ENCODE measurements around the gene CTAG1A.
"Not testable (repeated sequence)": the region's sequence is repeated elsewhere in the genome, so short reads cannot be mapped to it uniquely, and the experiment has no call there.

Gene CTAG1A

GRCh38 chrX:154596290-154596929, 11.5 kb downstream of the CTAG1A start:
- H3K4me1 ChIP-seq (ENCODE audit: insufficient read depth, low read length) = peaks cover 6% of the 10 kb centered on the region
- H3K9ac ChIP-seq (ENCODE audit: low read depth, low read length) = no peak overlapping the region
- peaks cover 10% of the 10 kb centered on the region for H3K9me3 ChIP-seq (ENCODE audit: control insufficient read depth, insufficient read depth, low read length)
- no peaks in the 10 kb centered on the region for H3K36me3 ChIP-seq (ENCODE audit: insufficient read depth, low read length)

- peaks cover 10% of the 10 kb centered on the region for H3K9me3 ChIP-seq (ENCODE audit: control insufficient read depth, insufficient read depth, low read length)
- no peak overlapping the region for H3K9ac ChIP-seq (ENCODE audit: low read depth, low read length)
- H3K36me3 ChIP-seq (ENCODE audit: insufficient read depth, low read length) = no peaks in the 10 kb centered on the region
- peaks cover 6% of the 10 kb centered on the region for H3K4me1 ChIP-seq (ENCODE audit: insufficient read depth, low read length)
These were observed 12.3 kb downstream of the CTAG1A start for GRCh38 chrX:154597221-154597620.

- Histone ChIP-seq H3K9me3 (ENCODE audit: control insufficient read depth, insufficient read depth, low read length) (peaks cover 10% of the 10 kb centered on the region), H3K9ac (ENCODE audit: low read depth, low read length) (no peak overlapping the region), H3K4me1 (ENCODE audit: insufficient read depth, low read length) (peaks cover 7% of the 10 kb centered on the region), H3K36me3 (ENCODE audit: insufficient read depth, low read length) (no peaks in the 10 kb centered on the region)
These were observed 13.7 kb downstream of the CTAG1A start for GRCh38 chrX:154598656-154599055.

- Histone ChIP-seq H3K36me3 (ENCODE audit: insufficient read depth, low read length) (no peaks in the 10 kb centered on the region), H3K9me3 (ENCODE audit: control insufficient read depth, insufficient read depth, low read length) (peaks cover 10% of the 10 kb centered on the region), H3K9ac (ENCODE audit: low read depth, low read length) (no peak overlapping the region), H3K4me1 (ENCODE audit: insufficient read depth, low read length) (peaks cover 16% of the 10 kb centered on the region)
These were observed 14.6 kb downstream of the CTAG1A start for GRCh38 chrX:154599531-154599930.

- no peaks in the 10 kb centered on the region for H3K36me3 ChIP-seq (ENCODE audit: insufficient read depth, low read length)
These were observed 15.9 kb downstream of the CTAG1A start for GRCh38 chrX:154600759-154601374.

GRCh38 chrX:154602226-154602625, 17.3 kb downstream of the CTAG1A start:
- Histone ChIP-seq H3K4me1 (ENCODE audit: insufficient read depth, low read length) (peaks cover 10% of the 10 kb centered on the region; the same call in 1 of the 2 replicates), H3K9ac (ENCODE audit: low read depth, low read length) (no peak overlapping the region), H3K9me3 (ENCODE audit: control insufficient read depth, insufficient read depth, low read length) (peaks cover 7% of the 10 kb centered on the region), H3K36me3 (ENCODE audit: insufficient read depth, low read length) (no peaks in the 10 kb centered on the region)

More at GRCh38 chrX:154600759-154601374, 15.9 kb downstream of the CTAG1A start:
- Histone ChIP-seq H3K4me1 (ENCODE audit: insufficient read depth, low read length) (peaks cover 14% of the 10 kb centered on the region), H3K9me3 (ENCODE audit: control insufficient read depth, insufficient read depth, low read length) (peaks cover 8% of the 10 kb centered on the region), H3K9ac (ENCODE audit: low read depth, low read length) (no peak overlapping the region)

GRCh38 chrX:154602766-154603437, 18.0 kb downstream of the CTAG1A start:
- no peaks in the 10 kb centered on the region for H3K36me3 ChIP-seq (ENCODE audit: insufficient read depth, low read length)
- H3K9me3 ChIP-seq (ENCODE audit: control insufficient read depth, insufficient read depth, low read length) = 0 out of 2 replicates have a peak, but pooled peaks cover under 1% of the 10 kb centered on the region
- H3K4me1 ChIP-seq (ENCODE audit: insufficient read depth, low read length) = peaks cover 10% of the 10 kb centered on the region; the same call in 1 of the 2 replicates
- H3K9ac ChIP-seq (ENCODE audit: low read depth, low read length) = no peak overlapping the region; the same call in 1 of the 2 replicates

GRCh38 chrX:154603438-154604430, 18.8 kb downstream of the CTAG1A start:
- H3K9me3 ChIP-seq (ENCODE audit: control insufficient read depth, insufficient read depth, low read length) = no peaks in the 10 kb centered on the region
- H3K36me3 ChIP-seq (ENCODE audit: insufficient read depth, low read length) = no peaks in the 10 kb centered on the region
- H3K4me1 ChIP-seq (ENCODE audit: insufficient read depth, low read length) = peaks cover 10% of the 10 kb centered on the region; the same call in 1 of the 2 replicates
- no peak overlapping the region for H3K9ac ChIP-seq (ENCODE audit: low read depth, low read length)

GRCh38 chrX:154605566-154605965, 20.6 kb downstream of the CTAG1A start:
- H3K9me3 ChIP-seq (ENCODE audit: control insufficient read depth, insufficient read depth, low read length) = no peaks in the 10 kb centered on the region
- no peak overlapping the region for H3K9ac ChIP-seq (ENCODE audit: low read depth, low read length)
- peaks cover 10% of the 10 kb centered on the region; the same call in 1 of the 2 replicates for H3K4me1 ChIP-seq (ENCODE audit: insufficient read depth, low read length)
- H3K36me3 ChIP-seq (ENCODE audit: insufficient read depth, low read length) = no peaks in the 10 kb centered on the region

GRCh38 chrX:154607370-154607769, 22.4 kb downstream of the CTAG1A start:
- no peaks in the 10 kb centered on the region for H3K36me3 ChIP-seq (ENCODE audit: insufficient read depth, low read length)
- no peaks in the 10 kb centered on the region for H3K9me3 ChIP-seq (ENCODE audit: control insufficient read depth, insufficient read depth, low read length)
- H3K4me1 ChIP-seq (ENCODE audit: insufficient read depth, low read length) = peaks cover 10% of the 10 kb centered on the region; the same call in 1 of the 2 replicates
- no peak overlapping the region for H3K9ac ChIP-seq (ENCODE audit: low read depth, low read length)

GRCh38 chrX:154607976-154608375, 23.0 kb downstream of the CTAG1A start:
- not testable (repeated sequence) for H3K36me3 ChIP-seq (ENCODE audit: insufficient read depth, low read length); H3K9me3 ChIP-seq (ENCODE audit: control insufficient read depth, insufficient read depth, low read length); H3K9ac ChIP-seq (ENCODE audit: low read depth, low read length); H3K4me1 ChIP-seq (ENCODE audit: insufficient read depth, low read length)

GRCh38 chrX:154608823-154609222, 23.9 kb downstream of the CTAG1A start:
- H3K9ac ChIP-seq (ENCODE audit: low read depth, low read length); H3K36me3 ChIP-seq (ENCODE audit: insufficient read depth, low read length); H3K9me3 ChIP-seq (ENCODE audit: control insufficient read depth, insufficient read depth, low read length); H3K4me1 ChIP-seq (ENCODE audit: insufficient read depth, low read length): not testable (repeated sequence)

- H3K4me1 ChIP-seq (ENCODE audit: insufficient read depth, low read length); H3K9me3 ChIP-seq (ENCODE audit: control insufficient read depth, insufficient read depth, low read length); H3K9ac ChIP-seq (ENCODE audit: low read depth, low read length); H3K36me3 ChIP-seq (ENCODE audit: insufficient read depth, low read length): not testable (repeated sequence)
These were observed 26.2 kb downstream of the CTAG1A start for GRCh38 chrX:154611146-154611545.

GRCh38 chrX:154613586-154613985, 28.7 kb downstream of the CTAG1A start:
- not testable (repeated sequence) for H3K36me3 ChIP-seq (ENCODE audit: insufficient read depth, low read length); H3K9ac ChIP-seq (ENCODE audit: low read depth, low read length); H3K9me3 ChIP-seq (ENCODE audit: control insufficient read depth, insufficient read depth, low read length); H3K4me1 ChIP-seq (ENCODE audit: insufficient read depth, low read length)
